CD4-positive, CD25-positive, alpha-beta regulatory T cell (primary cell): ENCODE data around the gene HMGXB4. TPM values are rescaled to one million over a fixed set of nuclear protein-coding genes. Genes with fewer than 3 reads are reported as not detected.
"Not testable (repeated sequence)": the region's sequence is repeated elsewhere in the genome, so short reads cannot be mapped to it uniquely, and the experiment has no call there.

Source experiments
- ATAC-seq, 2 donors: fragments of 150-1000 bp; cut with Tn5 transposase; one replicate each; pipeline ENCODE4 v1.10.0; 2021; ENCODE audit warnings: low read depth in 2 of 2, moderate number of reproducible peaks in 2 of 2, moderate library complexity in 1 of 2
- DNase-seq, 3 donors: peaks; one replicate each; pipeline versions ENCODE4 v3.0.0 to v3.0.0-alpha.2; 2012 to 2022; ENCODE audit warnings: mixed read lengths in 1 of 3
- H3K27ac ChIP-seq: one replicate; pipeline ENCODE4 v1.7.0; 2013; ENCODE audit warnings: mild to moderate bottlenecking, low read length; ENCODE audit not compliant: insufficient read depth, poor library complexity, severe bottlenecking
- H3K27me3 ChIP-seq: one replicate; pipeline ENCODE4 v1.7.0; 2013; ENCODE audit warnings: low read length; ENCODE audit not compliant: control insufficient read depth, insufficient read depth
- H3K36me3 ChIP-seq: one replicate; pipeline ENCODE4 v1.7.0; 2013; ENCODE audit warnings: mild to moderate bottlenecking, low read length, moderate library complexity; ENCODE audit not compliant: control insufficient read depth, insufficient read depth
- H3K4me1 ChIP-seq: 2 replicates; pipeline ENCODE4 v1.7.0; 2013; ENCODE audit warnings: mild to moderate bottlenecking, low read length; ENCODE audit not compliant: insufficient read depth, control insufficient read depth, poor library complexity, severe bottlenecking
- H3K4me3 ChIP-seq: one replicate; pipeline ENCODE4 v1.7.0; 2013; ENCODE audit warnings: low read depth, mild to moderate bottlenecking, low read length, moderate library complexity
- H3K9me3 ChIP-seq, 2 experiments: 1 replicate in 1 of 2; 2 replicates in 1 of 2; pipeline ENCODE4 v1.7.0; 2013; ENCODE audit warnings: low read length in 2 of 2, mild to moderate bottlenecking in 1 of 2, moderate library complexity in 1 of 2; ENCODE audit not compliant: control insufficient read depth in 2 of 2
- H3K27ac Mint-ChIP-seq, 3 donors: one replicate each; pipeline ENCODE4 v1.8.0; 2020 to 2022; ENCODE audit warnings: mild to moderate bottlenecking in 3 of 3, mixed read lengths in 3 of 3, moderate library complexity in 2 of 3
- H3K27me3 Mint-ChIP-seq: one replicate; pipeline ENCODE4 v1.8.0; 2022; ENCODE audit warnings: mild to moderate bottlenecking, mixed read lengths
- H3K36me3 Mint-ChIP-seq: one replicate; pipeline ENCODE4 v1.8.0; 2020; ENCODE audit warnings: mixed read lengths
- H3K4me1 Mint-ChIP-seq, 4 donors: one replicate each; pipeline ENCODE4 v1.8.0; 2020 to 2022; ENCODE audit warnings: mixed read lengths in 4 of 4, mild to moderate bottlenecking in 1 of 4
- H3K4me3 Mint-ChIP-seq, 4 donors: one replicate each; pipeline ENCODE4 v1.8.0; 2020 to 2022; ENCODE audit warnings: mild to moderate bottlenecking in 4 of 4, mixed read lengths in 4 of 4, moderate library complexity in 3 of 4
- H3K9me3 Mint-ChIP-seq, 7 donors: one replicate each; pipeline ENCODE4 v1.8.0; 2020 to 2022; ENCODE audit warnings: mixed read lengths in 7 of 7, mild to moderate bottlenecking in 3 of 7, moderate library complexity in 2 of 7
- polyA plus RNA-seq, 4 donors: library from polyadenylated mRNA; unstranded; fragments of 300-500 nt; fragmentation: Illumina TruSeq; gene quantifications; one replicate each; pipeline ENCODE4 v1.2.3, GENCODE V29; 2021
- total RNA-seq: library from RNA; stranded (reverse); gene quantifications from one replicate; pipeline ENCODE4 v1.2.3, GENCODE V29; 2022

The HMGXB4 gene
- total and polyA plus RNA-seq, 5 donors from 2014 or later, result 16.1 to 48.4 (median 17.8) TPM

- H3K36me3 Mint-ChIP-seq, result no peaks in the 10 kb centered on the region
- peak overlapping the region in 1 of 4 donors; percentile 40 for H3K4me3 Mint-ChIP-seq
- H3K4me1 Mint-ChIP-seq, result peaks cover 0 to 9% (median 5%) of the 10 kb centered on the region in 4 donors
- Histone ChIP-seq H3K36me3 (no peaks in the 10 kb centered on the region), H3K27ac (no peak overlapping the region), H3K4me1 (no peaks in the 10 kb centered on the region), H3K4me3 (no peak overlapping the region), H3K9me3 (no peaks in the 10 kb centered on the region), H3K27me3 (peaks cover 5% of the 10 kb centered on the region)
- H3K27me3 Mint-ChIP-seq, result peaks cover 25% of the 10 kb centered on the region
- no peak for ATAC-seq
- H3K27ac Mint-ChIP-seq, result peak overlapping the region in 2 of 3 donors; percentile 24 to 82
- peak in 2 of 3 donors; percentile 0 to 13 for DNase-seq
- H3K9me3 Mint-ChIP-seq, result peaks cover 0 to 3% (median 0%) of the 10 kb centered on the region in 7 donors
These were observed 26.3 kb upstream of the HMGXB4 start for GRCh38 chr22:35230839-35231584.

DNA sequence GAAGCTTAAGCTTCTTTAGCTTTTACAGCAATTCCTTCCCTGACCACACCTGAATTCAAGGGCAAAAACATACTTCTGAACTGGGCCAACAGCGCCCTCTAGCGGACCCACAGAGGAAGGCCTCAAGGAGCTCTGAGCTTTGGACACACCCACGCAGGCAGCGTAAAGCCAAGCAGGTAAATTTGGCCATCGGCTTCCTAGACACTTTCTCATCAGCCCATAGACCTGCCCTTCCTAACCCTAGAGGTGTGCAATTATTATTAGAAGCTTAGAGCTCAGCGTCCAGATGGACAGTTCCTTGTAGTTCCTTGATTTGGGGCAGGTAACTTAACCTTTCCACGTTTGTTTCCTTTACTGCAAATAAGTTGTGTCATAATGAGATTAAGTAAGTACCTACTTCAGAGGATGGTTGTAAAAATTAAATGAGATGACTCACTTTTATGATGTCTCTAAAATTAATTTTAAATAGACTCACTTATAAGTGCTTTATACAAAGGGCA is 25.7 kb upstream of the HMGXB4 start:
- peak; percentile 54 to 82 (median 70) for DNase-seq
- no peak overlapping the region for H3K4me3 Mint-ChIP-seq
- peaks cover 5% of the 10 kb centered on the region for H3K27me3 ChIP-seq
- H3K36me3 Mint-ChIP-seq, result no peaks in the 10 kb centered on the region
- peak in 1 of 2 donors; percentile 74 for ATAC-seq
- peaks cover 0 to 6% (median 2%) of the 10 kb centered on the region in 7 donors for H3K9me3 Mint-ChIP-seq
- no peaks in the 10 kb centered on the region for H3K9me3 ChIP-seq
- no peak overlapping the region for H3K4me3 ChIP-seq
- H3K4me1 ChIP-seq, result no peaks in the 10 kb centered on the region
- peaks cover 29% of the 10 kb centered on the region for H3K27me3 Mint-ChIP-seq
- H3K27ac ChIP-seq, result no peak overlapping the region
- H3K36me3 ChIP-seq, result no peaks in the 10 kb centered on the region
- no peak overlapping the region for H3K27ac Mint-ChIP-seq
- peaks cover 0 to 9% (median 5%) of the 10 kb centered on the region in 4 donors for H3K4me1 Mint-ChIP-seq

DNA sequence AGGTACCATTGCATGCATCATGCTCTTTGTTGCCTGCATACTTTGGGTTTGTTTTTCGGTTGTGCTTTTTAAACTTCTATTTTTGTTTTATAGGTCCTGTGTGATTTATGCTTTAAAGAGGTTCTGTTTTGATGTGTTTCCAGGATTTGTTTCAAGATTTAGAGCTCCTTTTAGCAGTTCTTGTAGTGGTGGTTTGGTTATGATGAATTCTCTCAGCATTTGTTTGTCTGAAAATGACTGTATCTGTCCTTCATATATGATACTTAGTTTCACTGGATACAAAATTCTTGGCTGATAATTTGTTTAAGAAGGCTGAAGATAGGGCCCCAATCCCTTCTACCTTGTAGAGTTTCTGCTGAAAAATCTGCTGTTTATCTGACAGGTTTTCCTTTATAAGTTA is 18.5 kb upstream of the HMGXB4 start:
- Mint-ChIP-seq H3K27me3 (peaks cover 60% of the 10 kb centered on the region), H3K9me3 (peaks cover 0 to 15% (median 5%) of the 10 kb centered on the region in 7 donors)
- H3K4me1 ChIP-seq, DNase-seq, H3K27ac Mint-ChIP-seq, H3K4me3 ChIP-seq, H3K27me3 ChIP-seq, H3K27ac ChIP-seq, H3K36me3 Mint-ChIP-seq, H3K4me1 Mint-ChIP-seq, ATAC-seq, H3K36me3 ChIP-seq, H3K9me3 ChIP-seq, H3K4me3 Mint-ChIP-seq: not testable (repeated sequence)

GRCh38 chr22:35244507-35244906 is 12.8 kb upstream of the HMGXB4 start:
- H3K4me3 ChIP-seq, H3K27me3 ChIP-seq, H3K9me3 ChIP-seq, H3K27ac Mint-ChIP-seq, ATAC-seq, DNase-seq, H3K4me3 Mint-ChIP-seq, H3K4me1 ChIP-seq, H3K4me1 Mint-ChIP-seq, H3K36me3 Mint-ChIP-seq, H3K9me3 Mint-ChIP-seq, H3K36me3 ChIP-seq, H3K27ac ChIP-seq: not testable (repeated sequence)
- peaks cover 39% of the 10 kb centered on the region for H3K27me3 Mint-ChIP-seq

- no peaks in the 10 kb centered on the region for H3K36me3 Mint-ChIP-seq
- ATAC-seq (no peak), DNase-seq (no peak)
- peaks cover 14% of the 10 kb centered on the region for H3K27me3 Mint-ChIP-seq
- no peak overlapping the region for H3K27ac Mint-ChIP-seq
- Histone ChIP-seq H3K9me3 (no peaks in the 10 kb centered on the region), H3K4me3 (no peak overlapping the region), H3K4me1 (no peaks in the 10 kb centered on the region), H3K27ac (no peak overlapping the region), H3K27me3 (no peaks in the 10 kb centered on the region), H3K36me3 (no peaks in the 10 kb centered on the region)
- no peak overlapping the region for H3K4me3 Mint-ChIP-seq
- H3K9me3 Mint-ChIP-seq, result peaks cover 0 to 2% (median 0%) of the 10 kb centered on the region in 7 donors
- no peaks in the 10 kb centered on the region for H3K4me1 Mint-ChIP-seq
These were observed 7.1 kb upstream of the HMGXB4 start for GRCh38 chr22:35250156-35250555.

- H3K27ac ChIP-seq, result no peak overlapping the region
- peaks cover 17% of the 10 kb centered on the region for H3K4me1 ChIP-seq
- H3K27me3 Mint-ChIP-seq, result peaks cover 14% of the 10 kb centered on the region
- H3K9me3 ChIP-seq, result no peaks in the 10 kb centered on the region
- H3K27me3 ChIP-seq, result no peaks in the 10 kb centered on the region
- H3K4me1 Mint-ChIP-seq, result peaks cover 9 to 19% (median 15%) of the 10 kb centered on the region in 4 donors
- peaks cover 0 to 4% (median 0%) of the 10 kb centered on the region in 7 donors for H3K9me3 Mint-ChIP-seq
- H3K36me3 Mint-ChIP-seq, result no peaks in the 10 kb centered on the region
- no peak overlapping the region for H3K27ac Mint-ChIP-seq
- no peaks in the 10 kb centered on the region for H3K36me3 ChIP-seq
- ATAC-seq, result no peak
- no peak overlapping the region for H3K4me3 ChIP-seq
- peak overlapping the region in 2 of 4 donors; percentile 63 to 79 for H3K4me3 Mint-ChIP-seq
- no peak for DNase-seq
These were observed 3.3 kb upstream of the HMGXB4 start for GRCh38 chr22:35253946-35254345.

- peak overlapping the region; percentile 92 for H3K27ac ChIP-seq
- no peak for DNase-seq
- Mint-ChIP-seq H3K36me3 (no peaks in the 10 kb centered on the region), H3K27me3 (peaks cover 14% of the 10 kb centered on the region), H3K4me1 (peaks cover 16 to 35% (median 25%) of the 10 kb centered on the region in 4 donors), H3K4me3 (peak overlapping the region; percentile 93 to 97 (median 96)), H3K27ac (peak overlapping the region; percentile 89 to 96 (median 93)), H3K9me3 (peaks cover 0 to 4% (median 0%) of the 10 kb centered on the region in 7 donors)
- peaks cover 18% of the 10 kb centered on the region for H3K4me1 ChIP-seq
- no peaks in the 10 kb centered on the region for H3K9me3 ChIP-seq
- H3K4me3 ChIP-seq, result peak overlapping the region; percentile 98
- H3K27me3 ChIP-seq, result no peaks in the 10 kb centered on the region
- ATAC-seq, result no peak
- H3K36me3 ChIP-seq, result no peaks in the 10 kb centered on the region
These were observed 332 bp upstream of the HMGXB4 start for GRCh38 chr22:35257002-35257320.
